ENCODE results near the gene CDK8. TPM values are rescaled to one million over a fixed set of nuclear protein-coding genes. Genes with fewer than 3 reads are reported as not detected.

Gene CDK8
- total RNA-seq, 1 donor from 2014 or later: 18.2 TPM

DNA sequence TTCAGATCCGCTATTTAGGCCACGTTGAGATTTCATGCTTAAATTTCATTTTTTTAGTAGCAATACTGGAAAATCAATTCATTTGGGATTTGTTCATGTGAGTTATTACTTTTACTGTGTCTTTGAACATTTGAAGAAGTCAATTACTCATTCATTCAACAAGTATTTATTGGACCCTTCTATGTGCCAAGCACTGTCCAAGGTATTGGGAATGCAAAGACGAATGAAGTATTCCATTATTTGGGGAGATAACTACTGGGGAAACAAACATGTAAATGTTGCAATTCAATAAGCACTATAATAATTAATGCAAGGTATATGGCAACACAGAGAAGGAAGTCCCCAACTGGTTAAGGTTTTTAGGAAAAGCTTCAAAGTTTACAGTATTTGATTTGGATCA, 5.7 kb downstream of the CDK8 start:
- Mint-ChIP-seq H3K27ac (ENCODE audit: unreplicated experiment) (no peak overlapping the region), H3K4me3 (ENCODE audit: unreplicated experiment) (no peak overlapping the region), H3K9me3 (ENCODE audit: low read depth) (no peaks in the 10 kb centered on the region), H3K27me3 (ENCODE audit: low read depth) (no peaks in the 10 kb centered on the region), H3K4me1 (ENCODE audit: low read depth) (peaks cover 28% of the 10 kb centered on the region), H3K36me3 (ENCODE audit: low read depth) (no peaks in the 10 kb centered on the region)
- DNase-seq (ENCODE audit: low spot score): no peak
- TF ChIP-seq, protein P1, sequence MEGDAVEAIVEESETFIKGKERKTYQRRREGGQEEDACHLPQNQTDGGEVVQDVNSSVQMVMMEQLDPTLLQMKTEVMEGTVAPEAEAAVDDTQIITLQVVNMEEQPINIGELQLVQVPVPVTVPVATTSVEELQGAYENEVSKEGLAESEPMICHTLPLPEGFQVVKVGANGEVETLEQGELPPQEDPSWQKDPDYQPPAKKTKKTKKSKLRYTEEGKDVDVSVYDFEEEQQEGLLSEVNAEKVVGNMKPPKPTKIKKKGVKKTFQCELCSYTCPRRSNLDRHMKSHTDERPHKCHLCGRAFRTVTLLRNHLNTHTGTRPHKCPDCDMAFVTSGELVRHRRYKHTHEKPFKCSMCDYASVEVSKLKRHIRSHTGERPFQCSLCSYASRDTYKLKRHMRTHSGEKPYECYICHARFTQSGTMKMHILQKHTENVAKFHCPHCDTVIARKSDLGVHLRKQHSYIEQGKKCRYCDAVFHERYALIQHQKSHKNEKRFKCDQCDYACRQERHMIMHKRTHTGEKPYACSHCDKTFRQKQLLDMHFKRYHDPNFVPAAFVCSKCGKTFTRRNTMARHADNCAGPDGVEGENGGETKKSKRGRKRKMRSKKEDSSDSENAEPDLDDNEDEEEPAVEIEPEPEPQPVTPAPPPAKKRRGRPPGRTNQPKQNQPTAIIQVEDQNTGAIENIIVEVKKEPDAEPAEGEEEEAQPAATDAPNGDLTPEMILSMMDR (IDR thresholded peaks at IDR 0.05): no peak

DNA sequence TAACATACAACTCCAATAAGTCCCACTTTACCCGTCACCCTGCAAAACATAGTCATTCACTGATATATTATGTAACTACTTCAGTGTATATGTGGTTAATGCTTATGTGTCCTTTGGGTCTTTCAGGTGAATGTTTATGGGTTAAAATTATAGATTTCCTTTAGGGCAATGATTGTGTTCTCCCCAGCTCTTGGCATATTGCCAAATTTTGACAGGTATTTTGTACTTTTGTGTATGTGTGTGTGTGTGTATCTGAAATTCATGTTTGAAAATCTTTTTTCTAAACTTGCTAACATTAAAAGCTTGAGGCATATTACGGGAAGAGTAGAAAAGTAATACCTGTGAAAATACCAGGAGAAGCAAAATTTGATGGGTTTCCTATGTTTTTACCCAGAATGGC, 8.2 kb downstream of the CDK8 start:
- no peak overlapping the region for H3K4me3 Mint-ChIP-seq (ENCODE audit: unreplicated experiment)
- no peak overlapping the region for H3K27ac Mint-ChIP-seq (ENCODE audit: unreplicated experiment)
- no peaks in the 10 kb centered on the region for H3K27me3 Mint-ChIP-seq (ENCODE audit: low read depth)
- H3K36me3 Mint-ChIP-seq (ENCODE audit: low read depth): no peaks in the 10 kb centered on the region
- no peak for DNase-seq (ENCODE audit: low spot score)
- TF ChIP-seq, protein P1 (IDR thresholded peaks at IDR 0.05): no peak
- no peaks in the 10 kb centered on the region for H3K9me3 Mint-ChIP-seq (ENCODE audit: low read depth)
- H3K4me1 Mint-ChIP-seq (ENCODE audit: low read depth): peaks cover 9% of the 10 kb centered on the region

- no peak overlapping the region for H3K27ac Mint-ChIP-seq (ENCODE audit: unreplicated experiment)
- TF ChIP-seq, protein P1 (IDR thresholded peaks at IDR 0.05): no peak
Measured at GRCh38 chr13:26266311-26266710, 12.4 kb downstream of the CDK8 start.

GRCh38 chr13:26270707-26271106, 16.8 kb downstream of the CDK8 start:
- no peaks in the 10 kb centered on the region for H3K27me3 Mint-ChIP-seq (ENCODE audit: low read depth)
- no peaks in the 10 kb centered on the region for H3K9me3 Mint-ChIP-seq (ENCODE audit: low read depth)
- no peak overlapping the region for H3K4me3 Mint-ChIP-seq (ENCODE audit: unreplicated experiment)
- no peaks in the 10 kb centered on the region for H3K36me3 Mint-ChIP-seq (ENCODE audit: low read depth)
- no peak for DNase-seq (ENCODE audit: low spot score)
- TF ChIP-seq, protein P1 (IDR thresholded peaks at IDR 0.05): no peak
- peaks cover 21% of the 10 kb centered on the region for H3K4me1 Mint-ChIP-seq (ENCODE audit: low read depth)
- H3K27ac Mint-ChIP-seq (ENCODE audit: unreplicated experiment): no peak overlapping the region

More at GRCh38 chr13:26266311-26266710, 12.4 kb downstream of the CDK8 start:
- Mint-ChIP-seq H3K9me3 (ENCODE audit: low read depth) (no peaks in the 10 kb centered on the region), H3K4me3 (ENCODE audit: unreplicated experiment) (no peak overlapping the region), H3K4me1 (ENCODE audit: low read depth) (peaks cover 13% of the 10 kb centered on the region), H3K27me3 (ENCODE audit: low read depth) (no peaks in the 10 kb centered on the region), H3K36me3 (ENCODE audit: low read depth) (no peaks in the 10 kb centered on the region)
- DNase-seq (ENCODE audit: low spot score): no peak

DNA sequence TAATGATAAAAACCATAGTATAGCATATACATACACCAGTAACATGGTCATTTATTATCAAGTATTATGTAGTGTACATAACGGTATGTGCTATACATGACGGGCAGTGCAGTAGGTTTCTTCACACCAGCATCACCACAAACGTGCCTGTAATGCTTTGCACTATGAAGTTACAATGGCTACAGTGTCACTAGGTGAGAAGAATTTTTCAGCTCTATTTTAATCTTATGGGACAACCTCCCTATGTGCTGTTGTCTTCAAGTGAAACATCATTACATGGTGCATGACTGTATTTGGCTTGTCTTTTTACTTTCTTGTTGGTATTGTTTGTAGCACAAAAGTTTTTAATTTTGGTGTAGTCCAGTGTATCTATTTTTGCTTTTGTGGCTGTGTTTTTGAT, 18.7 kb downstream of the CDK8 start:
- no peaks in the 10 kb centered on the region for H3K27me3 Mint-ChIP-seq (ENCODE audit: low read depth)
- DNase-seq (ENCODE audit: low spot score): no peak

More for the DNA sequence above, 18.7 kb downstream of the CDK8 start:
- Mint-ChIP-seq H3K9me3 (ENCODE audit: low read depth) (no peaks in the 10 kb centered on the region), H3K36me3 (ENCODE audit: low read depth) (no peaks in the 10 kb centered on the region), H3K4me3 (ENCODE audit: unreplicated experiment) (no peak overlapping the region), H3K27ac (ENCODE audit: unreplicated experiment) (no peak overlapping the region), H3K4me1 (ENCODE audit: low read depth) (peaks cover 16% of the 10 kb centered on the region)
- TF ChIP-seq, protein P1 (IDR thresholded peaks at IDR 0.05): no peak
